GM19099 (cell line): Measurements from ENCODE around the gene PAN3.

Experiments used
- POLR2A ChIP-seq: IDR thresholded peaks from 3 replicates; pipeline ENCODE4 v1.6.1; 2011; ENCODE audit warnings: low read depth; ENCODE audit not compliant: insufficient read length; ENCODE audit errors: extremely low read depth

The PAN3 gene

GRCh38 chr13:28128030-28128429 is 10.3 kb upstream of the PAN3 start:
- no peak for TF ChIP-seq POLR2A

DNA sequence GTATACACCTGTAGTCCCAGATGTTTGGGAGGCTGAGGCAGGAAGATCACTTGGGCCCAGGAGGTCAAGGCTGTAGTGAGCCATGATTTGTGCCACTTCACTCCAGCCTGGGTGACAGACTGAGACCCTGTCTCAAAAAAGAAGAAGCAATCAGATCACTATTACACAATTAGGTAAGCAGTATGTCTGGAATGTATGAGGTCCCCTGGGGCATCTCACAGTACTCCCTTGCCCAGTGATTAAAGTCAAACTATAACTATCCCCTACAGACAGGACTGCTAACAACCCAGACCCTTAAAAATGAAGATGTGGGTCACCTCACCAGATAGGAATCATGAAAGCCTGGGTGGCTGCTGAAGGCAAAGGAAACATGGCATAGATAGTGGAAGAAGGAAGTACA is 9.4 kb upstream of the PAN3 start:
- TF ChIP-seq POLR2A = no peak

GRCh38 chr13:28129911-28130693 is 8.2 kb upstream of the PAN3 start:
- no peak for TF ChIP-seq POLR2A

- no peak for TF ChIP-seq POLR2A
These were observed 6.7 kb upstream of the PAN3 start for GRCh38 chr13:28131646-28132045.

- no peak for TF ChIP-seq POLR2A
These were observed 1.4 kb upstream of the PAN3 start for GRCh38 chr13:28136916-28137315.

- no peak for TF ChIP-seq POLR2A
These were observed 749 bp upstream of the PAN3 start for GRCh38 chr13:28137596-28137995.

DNA sequence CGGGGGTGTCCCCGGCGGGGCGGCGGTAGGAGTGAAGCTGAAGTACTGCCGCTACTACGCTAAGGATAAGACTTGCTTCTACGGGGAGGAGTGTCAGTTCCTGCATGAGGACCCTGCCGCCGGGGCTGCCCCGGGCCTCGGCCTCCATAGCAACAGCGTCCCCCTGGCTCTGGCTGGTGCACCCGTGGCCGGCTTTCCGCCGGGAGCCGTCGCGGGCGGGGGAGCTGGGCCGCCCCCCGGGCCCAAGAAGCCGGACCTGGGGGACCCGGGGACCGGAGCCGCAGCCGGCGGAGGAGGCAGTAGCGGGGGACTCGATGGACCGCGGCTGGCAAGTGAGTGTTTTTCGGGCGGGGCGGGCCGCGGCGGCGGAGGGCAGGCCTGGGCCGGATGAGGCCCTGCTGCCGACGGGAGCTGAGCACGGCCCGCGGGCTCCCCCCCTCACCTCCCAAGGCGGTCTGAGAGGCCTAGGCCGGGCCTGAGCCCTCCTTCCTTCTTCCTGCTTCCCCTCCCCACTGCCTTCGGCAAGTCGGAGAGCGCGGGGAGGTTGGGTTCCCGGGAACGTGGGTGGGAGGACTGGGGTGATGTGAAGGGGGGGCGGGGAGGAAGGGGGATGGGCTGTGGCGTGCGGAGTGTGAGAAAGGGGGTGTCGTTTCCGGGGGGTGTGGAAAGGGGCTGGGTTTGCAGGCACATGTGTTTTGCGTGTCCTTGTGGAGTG is 568 bp downstream of the PAN3 start:
- peak; percentile 62 for TF ChIP-seq POLR2A

- TF ChIP-seq POLR2A = no peak
These were observed 2.2 kb downstream of the PAN3 start for GRCh38 chr13:28140433-28141125.

DNA sequence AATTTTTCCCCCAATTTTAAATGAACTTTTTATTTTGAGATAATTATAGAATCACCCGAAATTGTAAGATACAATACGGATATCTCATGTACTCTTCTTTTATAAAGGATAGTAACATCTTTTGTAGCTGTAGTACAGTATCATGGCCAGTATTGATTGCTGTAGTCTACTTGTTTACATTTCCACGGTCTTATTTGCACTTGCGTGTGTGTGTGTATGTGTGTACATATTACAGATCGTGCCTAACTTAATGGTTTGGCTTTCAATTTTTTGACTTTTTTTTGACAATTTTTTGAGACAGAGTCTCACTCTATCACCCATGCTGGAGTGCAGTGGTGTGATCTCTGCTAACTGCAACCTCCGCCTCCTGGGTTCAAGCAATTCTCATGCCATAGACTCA is 6.7 kb downstream of the PAN3 start:
- no peak for TF ChIP-seq POLR2A

- TF ChIP-seq POLR2A = no peak
These were observed 9.2 kb downstream of the PAN3 start for GRCh38 chr13:28147495-28147894.

- no peak for TF ChIP-seq POLR2A
These were observed 20.7 kb downstream of the PAN3 start for GRCh38 chr13:28159057-28159456.

DNA sequence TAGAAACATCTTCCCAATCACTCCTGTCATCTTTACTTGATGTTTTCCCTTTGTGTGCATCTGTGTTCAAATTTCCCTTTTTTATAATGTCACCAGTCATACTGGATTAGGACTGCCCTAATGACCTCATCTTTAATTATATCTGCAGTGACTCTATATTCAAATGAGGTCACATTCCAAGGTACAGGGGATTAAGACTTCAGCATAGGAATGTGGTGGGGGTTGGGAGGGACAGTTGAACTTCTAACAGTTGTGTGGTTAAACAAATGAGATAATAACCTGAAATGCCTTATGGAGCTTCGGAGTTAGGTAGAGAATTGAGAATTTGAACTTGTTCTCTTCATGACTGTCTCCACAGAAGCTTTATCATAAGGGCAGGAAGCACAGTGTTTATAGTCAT is 23.0 kb downstream of the PAN3 start:
- TF ChIP-seq POLR2A = no peak

DNA sequence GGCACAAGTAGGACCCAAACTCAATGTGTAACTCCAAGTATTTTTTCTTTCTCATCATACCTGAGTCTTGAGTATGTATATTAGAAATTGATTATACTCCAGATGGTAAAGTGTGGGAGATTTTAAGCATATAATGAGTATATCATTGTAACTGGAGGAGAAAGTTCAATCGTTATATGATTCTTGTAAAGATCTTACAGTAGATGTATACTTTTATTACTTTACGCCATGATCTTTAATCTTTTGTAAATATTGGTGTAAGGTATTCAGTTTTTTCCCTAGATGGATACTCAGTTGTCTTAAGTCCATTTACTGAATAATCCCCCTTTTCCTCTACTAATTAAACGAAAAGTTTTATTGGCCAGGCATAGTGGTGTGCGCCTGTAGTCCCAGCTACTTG is 25.2 kb downstream of the PAN3 start:
- no peak for TF ChIP-seq POLR2A

- TF ChIP-seq POLR2A = no peak
These were observed 27.9 kb downstream of the PAN3 start for GRCh38 chr13:28166257-28166656.

DNA sequence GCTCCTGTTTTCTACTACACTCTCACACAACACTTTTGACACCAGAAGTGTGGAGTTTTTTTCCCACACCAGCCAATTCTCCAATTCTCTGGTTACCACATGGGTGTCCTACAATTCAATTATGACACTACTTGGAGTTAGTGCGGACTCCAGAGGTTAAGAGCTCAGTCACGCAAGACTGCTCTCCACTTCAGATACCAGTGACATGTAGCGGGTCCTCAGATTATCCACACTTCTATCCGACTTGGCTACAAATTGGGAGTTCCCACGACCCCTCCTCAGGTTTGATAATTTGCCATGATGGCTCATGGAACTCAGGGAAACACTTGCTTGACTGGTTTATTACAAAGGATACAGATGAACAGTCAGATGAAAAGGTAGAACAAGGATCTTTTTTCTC is 32.9 kb downstream of the PAN3 start:
- no peak for TF ChIP-seq POLR2A

DNA sequence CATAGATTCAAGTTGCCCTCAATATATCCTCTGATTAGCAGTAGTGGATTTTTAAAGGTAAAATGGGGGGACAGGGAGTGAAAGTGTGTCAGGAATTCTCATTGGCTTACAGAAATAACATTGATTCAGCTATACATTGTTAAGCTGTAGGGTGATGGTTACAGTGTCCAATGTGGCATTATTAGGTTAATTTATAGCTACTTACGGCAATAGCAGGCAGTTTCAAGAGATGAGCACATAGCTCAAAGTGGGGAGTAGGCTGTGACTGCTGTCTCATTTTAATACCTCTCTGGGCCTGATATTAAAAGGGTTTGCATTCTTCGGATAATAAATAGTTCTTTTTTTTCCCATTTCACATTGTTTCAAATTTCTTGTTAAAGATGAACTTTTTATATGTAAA is 34.6 kb downstream of the PAN3 start:
- TF ChIP-seq POLR2A = no peak

GRCh38 chr13:28173793-28174192 is 35.4 kb downstream of the PAN3 start:
- TF ChIP-seq POLR2A = no peak

- TF ChIP-seq POLR2A = no peak
These were observed 39.0 kb downstream of the PAN3 start for GRCh38 chr13:28177327-28177726.
